Kidney epithelial cell (primary cell): ENCODE measurements around the gene TGIF2. TPM values are rescaled to one million over a fixed set of nuclear protein-coding genes. Genes with fewer than 3 reads are reported as not detected.
"Not testable (repeated sequence)": the region's sequence is repeated elsewhere in the genome, so short reads cannot be mapped to it uniquely, and the experiment has no call there.

Experiments
- DNase-seq: peaks from one replicate; pipeline ENCODE4 v3.0.0-alpha.2; 2010; ENCODE audit warnings: low read depth
- H3K27me3 ChIP-seq: 2 replicates; pipeline ENCODE4 v1.6.0; 2011; ENCODE audit warnings: low read length; ENCODE audit not compliant: control insufficient read depth, insufficient read depth
- H3K36me3 ChIP-seq: 2 replicates; pipeline ENCODE4 v1.5.1; 2011; ENCODE audit warnings: low read length; ENCODE audit not compliant: control insufficient read depth, insufficient read depth
- H3K4me3 ChIP-seq: 2 replicates; pipeline ENCODE4 v1.5.1; 2011; ENCODE audit warnings: low read depth, mild to moderate bottlenecking, control low read depth, low read length
- total RNA-seq: library from RNA; depleted of rRNA; stranded (reverse); fragments of >200 nt; gene quantifications from 2 replicates; pipeline ENCODE4 v1.2.3, GENCODE V29; 2015
- TF ChIP-seq, protein P1 (sequence below): IDR thresholded peaks from 2 replicates; pipeline ENCODE4 v1.5.1; 2011; ENCODE audit warnings: mild to moderate bottlenecking, moderate library complexity, low read length, control low read depth, inconsistent platforms; ENCODE audit not compliant: insufficient read depth, poor library complexity, severe bottlenecking

The TGIF2 gene
- total RNA-seq, 1 donor from 2014 or later: 22.0 TPM

DNA sequence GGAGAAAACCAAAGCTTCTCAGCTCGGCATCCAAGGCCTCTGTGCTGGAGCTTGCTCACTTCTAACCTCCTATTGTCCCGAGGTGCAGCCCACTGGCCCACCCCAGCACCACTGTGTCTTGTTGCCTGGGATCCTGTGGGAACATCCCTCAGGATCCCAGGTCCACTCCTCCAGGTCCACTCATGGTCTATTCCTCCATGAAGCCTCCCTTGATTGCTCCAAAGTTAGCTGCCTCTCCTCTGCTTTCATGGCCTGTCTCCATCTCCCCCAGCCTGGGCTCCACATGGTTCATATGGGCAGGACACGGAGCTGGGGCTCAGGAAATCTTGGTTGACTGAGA lies 58.7 kb downstream of the TGIF2 start:
- TF ChIP-seq, protein P1, sequence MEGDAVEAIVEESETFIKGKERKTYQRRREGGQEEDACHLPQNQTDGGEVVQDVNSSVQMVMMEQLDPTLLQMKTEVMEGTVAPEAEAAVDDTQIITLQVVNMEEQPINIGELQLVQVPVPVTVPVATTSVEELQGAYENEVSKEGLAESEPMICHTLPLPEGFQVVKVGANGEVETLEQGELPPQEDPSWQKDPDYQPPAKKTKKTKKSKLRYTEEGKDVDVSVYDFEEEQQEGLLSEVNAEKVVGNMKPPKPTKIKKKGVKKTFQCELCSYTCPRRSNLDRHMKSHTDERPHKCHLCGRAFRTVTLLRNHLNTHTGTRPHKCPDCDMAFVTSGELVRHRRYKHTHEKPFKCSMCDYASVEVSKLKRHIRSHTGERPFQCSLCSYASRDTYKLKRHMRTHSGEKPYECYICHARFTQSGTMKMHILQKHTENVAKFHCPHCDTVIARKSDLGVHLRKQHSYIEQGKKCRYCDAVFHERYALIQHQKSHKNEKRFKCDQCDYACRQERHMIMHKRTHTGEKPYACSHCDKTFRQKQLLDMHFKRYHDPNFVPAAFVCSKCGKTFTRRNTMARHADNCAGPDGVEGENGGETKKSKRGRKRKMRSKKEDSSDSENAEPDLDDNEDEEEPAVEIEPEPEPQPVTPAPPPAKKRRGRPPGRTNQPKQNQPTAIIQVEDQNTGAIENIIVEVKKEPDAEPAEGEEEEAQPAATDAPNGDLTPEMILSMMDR: no peak

DNA sequence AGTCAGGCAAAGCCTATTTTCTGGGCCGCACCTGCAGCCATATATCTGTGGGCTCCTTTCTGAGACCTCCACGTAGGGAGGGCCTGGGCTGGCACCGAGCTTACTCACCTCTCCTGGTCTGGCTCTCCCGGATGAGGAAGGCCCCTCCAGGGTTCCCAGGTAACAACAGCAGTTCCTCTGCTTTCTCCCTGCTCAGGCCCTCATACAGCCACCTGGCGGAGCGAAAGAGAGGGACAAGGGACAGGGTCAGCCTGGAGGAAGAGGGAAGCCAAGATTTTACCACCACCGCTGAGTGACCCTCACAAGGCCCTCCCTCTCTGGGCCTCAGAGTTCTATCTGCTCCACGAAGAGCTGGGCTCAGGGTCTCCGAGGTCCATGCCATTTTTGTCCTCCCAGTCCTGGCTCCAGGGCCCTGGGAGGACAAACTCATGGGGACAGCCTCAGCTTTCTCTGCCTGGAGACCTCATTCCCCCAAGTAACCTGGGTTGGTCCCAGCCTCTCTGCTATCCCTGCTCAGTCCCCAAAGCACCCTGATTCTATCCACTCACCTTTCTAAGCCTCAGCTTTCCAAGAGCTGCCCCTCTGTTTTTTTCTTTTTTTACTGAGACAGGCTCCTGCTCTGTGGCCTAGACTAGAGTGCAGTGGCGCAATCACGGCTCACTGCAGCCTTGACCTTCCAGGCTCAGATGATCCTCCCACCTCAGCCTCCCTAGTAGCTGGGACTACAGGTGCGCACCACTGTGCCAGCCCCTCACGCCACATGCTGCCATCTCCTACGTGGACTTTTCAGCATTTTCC lies 59.3 kb downstream of the TGIF2 start:
- H3K4me3 ChIP-seq: no peak overlapping the region
- H3K27me3 ChIP-seq: no peaks in the 10 kb centered on the region
- DNase-seq: no peak
- TF ChIP-seq, protein P1: no peak
- H3K36me3 ChIP-seq: no peaks in the 10 kb centered on the region

More for the DNA sequence above, 58.7 kb downstream of the TGIF2 start:
- no peak for DNase-seq
- H3K36me3 ChIP-seq: no peaks in the 10 kb centered on the region
- H3K27me3 ChIP-seq: no peaks in the 10 kb centered on the region
- no peak overlapping the region for H3K4me3 ChIP-seq

DNA sequence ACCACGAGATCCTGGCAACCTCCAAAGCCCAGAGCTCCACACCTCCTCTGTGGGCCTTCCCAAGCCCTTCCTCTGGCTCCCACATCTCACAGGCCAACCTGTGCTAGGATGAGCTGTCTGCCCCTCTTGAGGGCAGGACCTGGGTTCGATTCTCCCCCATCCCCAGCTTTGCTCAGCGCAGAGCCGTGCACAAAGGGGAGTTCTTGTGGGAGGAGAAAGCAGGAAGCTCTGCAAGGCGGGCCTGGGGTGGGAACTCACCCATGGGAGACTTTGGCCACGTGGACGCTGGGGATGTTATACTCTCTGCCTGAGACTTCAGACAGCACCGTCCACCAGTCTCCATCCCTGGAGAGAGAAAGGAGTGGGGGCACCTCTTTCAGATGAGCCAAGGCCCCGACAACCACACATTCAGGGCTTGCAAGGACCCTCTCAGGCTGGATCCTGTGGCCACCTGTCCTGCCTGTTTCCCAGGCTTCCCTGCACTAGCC lies 59.9 kb downstream of the TGIF2 start:
- no peak for DNase-seq
- H3K4me3 ChIP-seq: no peak overlapping the region
- TF ChIP-seq, protein P1: no peak
- H3K36me3 ChIP-seq: no peaks in the 10 kb centered on the region
- no peaks in the 10 kb centered on the region for H3K27me3 ChIP-seq

DNA sequence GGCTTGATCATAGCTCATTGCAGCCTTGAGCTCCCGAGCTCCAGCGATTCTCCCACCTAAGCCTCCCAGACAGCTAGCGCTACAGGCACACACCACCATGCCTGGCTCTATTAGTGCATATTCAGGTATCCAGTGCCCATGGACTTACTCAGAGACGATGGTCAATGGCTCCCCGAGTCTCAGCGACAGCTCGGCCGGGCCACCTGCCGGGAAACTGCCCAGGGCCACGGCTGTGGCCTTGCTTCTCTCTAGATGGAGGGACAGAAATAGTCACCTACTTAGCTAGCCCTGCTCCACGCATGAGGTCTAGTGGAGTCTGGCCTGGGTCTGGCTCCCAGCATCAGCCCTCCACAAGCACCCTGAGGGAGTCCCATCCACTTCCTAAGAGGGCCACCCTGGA lies 60.9 kb downstream of the TGIF2 start:
- DNase-seq: no peak
- Histone ChIP-seq H3K4me3 (no peak overlapping the region), H3K36me3 (no peaks in the 10 kb centered on the region), H3K27me3 (no peaks in the 10 kb centered on the region)
- TF ChIP-seq, protein P1: no peak

DNA sequence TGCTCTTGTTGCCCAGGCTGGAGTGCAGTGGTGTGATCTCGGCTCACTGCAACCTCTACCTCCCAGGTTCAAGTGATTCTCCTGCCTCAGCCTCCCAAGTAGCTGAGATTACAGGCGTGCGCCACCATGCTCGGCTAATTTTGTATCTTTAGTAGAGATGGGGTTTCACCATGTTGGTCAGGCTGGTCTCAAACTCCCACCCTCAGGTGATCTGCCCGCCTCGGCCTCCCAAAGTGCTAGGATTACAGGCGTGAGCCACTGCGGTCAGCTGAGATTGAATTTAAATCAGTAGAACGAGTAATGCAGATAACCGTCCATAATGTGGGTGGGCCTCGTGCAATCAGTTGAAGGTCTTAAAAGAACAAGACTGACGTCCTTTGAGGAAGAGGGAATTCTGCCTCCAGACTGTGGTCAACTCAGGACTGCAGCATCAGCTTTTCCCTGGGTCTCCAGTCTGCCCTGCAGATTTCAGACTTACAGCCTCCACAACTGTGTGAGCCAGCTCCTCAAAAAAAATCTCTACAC lies 65.5 kb downstream of the TGIF2 start:
- not testable (repeated sequence) for H3K36me3 ChIP-seq, H3K27me3 ChIP-seq, H3K4me3 ChIP-seq, DNase-seq

DNA sequence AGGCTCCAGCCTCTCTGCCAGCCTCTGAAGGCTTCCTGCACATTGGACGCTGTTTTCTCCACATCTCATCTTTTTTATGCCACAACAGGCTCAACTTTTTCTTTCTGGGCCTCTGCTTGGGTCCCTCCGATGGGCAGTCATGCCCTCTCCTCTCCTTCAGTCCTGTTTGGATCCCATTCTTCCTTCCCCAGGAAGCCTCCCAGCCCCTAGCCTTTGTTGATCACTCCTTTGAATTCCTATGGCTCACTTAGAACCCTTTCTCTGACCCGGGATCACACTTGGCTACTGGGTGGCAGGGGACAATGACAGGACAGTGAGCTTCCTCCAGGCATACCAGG lies 68.1 kb downstream of the TGIF2 start:
- TF ChIP-seq, protein P1: no peak
- H3K36me3 ChIP-seq: no peaks in the 10 kb centered on the region
- no peak overlapping the region for H3K4me3 ChIP-seq
- no peak for DNase-seq
- no peaks in the 10 kb centered on the region for H3K27me3 ChIP-seq
